Activated naive CD8-positive, alpha-beta T cell treated with anti-CD3 and anti-CD28 coated beads, Interleukin-2, amount 50 U/mL, for 24 hours (primary cell): ENCODE data around the gene CYP4F8.
A peak's percentile ranks its signal among the peaks of the same experiment; 100 is the strongest.

Source experiments
- ATAC-seq: fragments of 150-1000 bp; cut with Tn5 transposase; one replicate; pipeline ENCODE4 v1.10.0; 2021
- DNase-seq: peaks from one replicate; pipeline ENCODE4 v3.0.0; 2021
- H3K27ac Mint-ChIP-seq: one replicate; pipeline ENCODE4 v1.8.0; 2021; ENCODE audit warnings: mild to moderate bottlenecking, mixed read lengths
- H3K27me3 Mint-ChIP-seq: one replicate; pipeline ENCODE4 v1.8.0; 2021; ENCODE audit warnings: mixed read lengths
- H3K36me3 Mint-ChIP-seq: one replicate; pipeline ENCODE4 v1.8.0; 2021; ENCODE audit warnings: low read depth, mixed read lengths
- H3K4me1 Mint-ChIP-seq: one replicate; pipeline ENCODE4 v1.8.0; 2021; ENCODE audit warnings: mixed read lengths
- H3K4me3 Mint-ChIP-seq: one replicate; pipeline ENCODE4 v1.8.0; 2021; ENCODE audit warnings: mild to moderate bottlenecking, moderate library complexity, mixed read lengths
- H3K9me3 Mint-ChIP-seq: one replicate; pipeline ENCODE4 v1.8.0; 2021; ENCODE audit warnings: mixed read lengths

The CYP4F8 gene

DNA sequence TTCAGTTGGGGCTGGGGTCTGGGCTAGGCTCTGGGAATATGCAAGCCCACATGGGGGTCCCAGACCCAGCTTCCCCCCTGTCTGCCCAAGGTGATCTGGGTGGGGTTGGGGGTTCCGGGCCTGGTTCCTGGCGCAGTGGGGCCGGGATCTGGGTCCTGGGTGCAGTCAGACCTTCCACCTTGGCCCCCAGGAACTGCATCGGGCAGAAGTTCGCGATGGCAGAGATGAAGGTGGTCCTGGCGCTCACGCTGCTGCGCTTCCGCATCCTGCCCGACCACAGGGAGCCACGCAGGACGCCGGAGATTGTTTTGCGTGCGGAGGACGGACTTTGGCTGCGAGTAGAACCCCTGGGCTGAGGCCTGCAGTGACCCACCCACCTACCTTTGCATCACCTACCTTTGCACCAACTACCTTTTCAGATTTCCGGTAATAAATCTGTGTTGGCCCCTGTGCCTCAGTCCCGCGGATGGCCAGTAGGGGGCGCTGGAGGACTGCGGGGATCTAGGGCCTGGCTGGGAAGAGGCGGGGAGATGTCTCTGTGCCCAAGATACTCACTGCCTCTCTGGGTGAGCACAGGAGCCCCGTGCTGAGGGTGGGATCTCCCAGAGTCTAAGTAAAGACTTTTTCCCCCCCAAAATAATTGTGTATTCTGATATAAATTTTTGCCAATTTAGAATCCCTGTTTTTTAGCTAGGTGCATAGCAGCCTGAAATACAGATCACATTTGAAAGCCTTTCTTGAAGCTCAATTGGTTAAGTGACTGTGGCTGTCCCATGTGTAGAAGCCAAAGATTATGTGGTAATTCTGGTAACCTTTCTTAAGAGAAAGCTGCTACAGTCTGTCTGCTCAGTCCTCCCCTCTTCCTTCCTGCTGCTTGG is 14.2 kb downstream of the CYP4F8 start:
- no peaks in the 10 kb centered on the region for H3K9me3 Mint-ChIP-seq
- no peaks in the 10 kb centered on the region for H3K27me3 Mint-ChIP-seq
- H3K36me3 Mint-ChIP-seq, result no peaks in the 10 kb centered on the region
- H3K4me3 Mint-ChIP-seq, result no peak overlapping the region
- no peaks in the 10 kb centered on the region for H3K4me1 Mint-ChIP-seq
- H3K27ac Mint-ChIP-seq, result no peak overlapping the region
- ATAC-seq (peak; percentile 84), DNase-seq (peak; percentile 89)

GRCh38 chr19:15631817-15632216 is 16.8 kb downstream of the CYP4F8 start:
- DNase-seq (peak; percentile 10), ATAC-seq (no peak)
- Mint-ChIP-seq H3K4me3 (no peak overlapping the region), H3K4me1 (no peaks in the 10 kb centered on the region), H3K27me3 (peaks cover 9% of the 10 kb centered on the region), H3K36me3 (no peaks in the 10 kb centered on the region), H3K27ac (no peak overlapping the region), H3K9me3 (no peaks in the 10 kb centered on the region)

DNA sequence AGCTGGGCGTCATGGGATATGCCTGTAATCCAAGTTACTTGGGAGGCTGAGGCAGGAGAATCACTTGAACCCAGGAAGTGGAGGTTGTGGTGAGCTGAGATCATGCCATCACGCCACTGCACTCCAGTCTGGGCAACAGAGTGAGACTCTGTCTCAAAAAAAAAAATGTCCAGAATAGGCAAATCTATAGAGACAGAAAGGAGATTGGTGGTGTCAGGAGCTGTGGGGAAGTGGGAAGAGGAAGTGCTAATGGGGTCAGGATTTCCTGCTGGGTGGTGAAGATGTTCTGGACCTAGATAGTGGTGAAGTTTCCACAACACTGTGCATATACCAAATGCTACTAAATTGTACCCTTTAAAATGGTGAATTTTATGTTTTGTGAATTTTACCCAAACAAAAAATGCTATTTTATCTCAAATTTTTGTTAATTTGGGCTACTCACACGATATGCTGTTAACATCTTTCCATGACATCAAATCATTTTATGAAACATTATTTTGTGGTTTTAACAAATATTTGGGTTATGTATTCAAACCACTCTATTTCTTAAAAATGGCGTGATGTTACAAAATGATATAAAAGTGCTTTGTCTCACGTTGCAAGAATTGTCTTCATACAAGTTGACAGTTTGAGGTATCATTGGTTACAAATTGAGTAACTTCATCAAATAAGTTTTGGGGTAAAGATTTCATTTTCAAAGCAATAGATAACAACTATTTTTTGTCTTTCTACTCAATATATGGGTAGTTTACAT is 18.2 kb downstream of the CYP4F8 start:
- no peak for DNase-seq
- Mint-ChIP-seq H3K9me3 (no peaks in the 10 kb centered on the region), H3K27ac (no peak overlapping the region), H3K36me3 (no peaks in the 10 kb centered on the region), H3K4me1 (no peaks in the 10 kb centered on the region), H3K27me3 (peaks cover 11% of the 10 kb centered on the region), H3K4me3 (no peak overlapping the region)
- no peak for ATAC-seq

- Mint-ChIP-seq H3K27ac (no peak overlapping the region), H3K27me3 (peaks cover 11% of the 10 kb centered on the region), H3K4me3 (no peak overlapping the region), H3K9me3 (no peaks in the 10 kb centered on the region), H3K4me1 (no peaks in the 10 kb centered on the region), H3K36me3 (no peaks in the 10 kb centered on the region)
- no peak for ATAC-seq
- no peak for DNase-seq
These were observed 19.1 kb downstream of the CYP4F8 start for GRCh38 chr19:15634105-15634504.

- Mint-ChIP-seq H3K36me3 (no peaks in the 10 kb centered on the region), H3K27ac (no peak overlapping the region), H3K9me3 (no peaks in the 10 kb centered on the region), H3K27me3 (peaks cover 11% of the 10 kb centered on the region), H3K4me1 (no peaks in the 10 kb centered on the region), H3K4me3 (no peak overlapping the region)
- ATAC-seq (no peak), DNase-seq (no peak)
These were observed 20.2 kb downstream of the CYP4F8 start for GRCh38 chr19:15635016-15635805.

DNA sequence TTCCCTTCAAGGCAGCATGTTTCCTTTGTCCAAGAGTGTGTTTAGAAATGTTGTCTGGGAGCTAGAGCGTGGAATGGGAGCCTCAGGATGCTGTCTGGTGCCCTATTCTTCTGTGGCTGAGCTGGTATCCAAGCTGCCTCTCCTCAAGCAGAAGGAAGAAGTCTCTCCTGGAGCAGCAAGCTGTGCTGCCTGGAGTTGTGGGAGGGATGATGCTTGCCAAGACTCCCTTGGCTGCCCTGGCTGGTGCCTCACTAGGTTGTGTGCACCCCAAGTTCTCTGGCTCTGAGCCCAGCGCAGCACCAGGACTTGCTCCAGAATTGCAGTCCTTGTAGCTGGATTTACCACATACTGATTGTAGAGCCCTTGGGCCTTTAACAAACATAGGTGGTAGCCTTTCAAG is 21.0 kb downstream of the CYP4F8 start:
- Mint-ChIP-seq H3K4me3 (no peak overlapping the region), H3K36me3 (no peaks in the 10 kb centered on the region), H3K9me3 (no peaks in the 10 kb centered on the region), H3K27me3 (peaks cover 11% of the 10 kb centered on the region), H3K27ac (no peak overlapping the region), H3K4me1 (no peaks in the 10 kb centered on the region)
- ATAC-seq (no peak), DNase-seq (no peak)

DNA sequence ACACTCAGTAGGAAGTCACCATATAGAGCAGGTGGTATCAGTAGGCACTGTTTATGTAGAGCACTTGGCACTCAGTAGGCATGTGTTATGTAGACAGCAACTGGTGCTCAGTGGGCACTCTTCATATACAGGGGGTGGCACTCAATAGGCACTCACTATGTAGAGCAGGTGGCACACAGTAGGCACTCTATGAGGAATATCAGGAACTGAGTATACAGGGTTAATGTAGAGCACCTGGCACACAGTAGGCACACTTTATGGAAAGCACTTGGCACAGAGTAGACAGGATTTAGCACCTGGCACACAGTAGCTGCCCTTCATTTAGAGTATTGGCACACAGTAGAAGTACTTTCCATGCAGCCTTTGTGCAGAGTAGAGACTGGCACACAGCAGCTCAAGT is 24.6 kb downstream of the CYP4F8 start:
- ATAC-seq, result no peak
- H3K27ac Mint-ChIP-seq, result no peak overlapping the region
- H3K27me3 Mint-ChIP-seq, result peaks cover 11% of the 10 kb centered on the region
- no peak for DNase-seq
- H3K4me1 Mint-ChIP-seq, result peaks cover 5% of the 10 kb centered on the region
- H3K9me3 Mint-ChIP-seq, result no peaks in the 10 kb centered on the region
- no peaks in the 10 kb centered on the region for H3K36me3 Mint-ChIP-seq
- H3K4me3 Mint-ChIP-seq, result no peak overlapping the region

DNA sequence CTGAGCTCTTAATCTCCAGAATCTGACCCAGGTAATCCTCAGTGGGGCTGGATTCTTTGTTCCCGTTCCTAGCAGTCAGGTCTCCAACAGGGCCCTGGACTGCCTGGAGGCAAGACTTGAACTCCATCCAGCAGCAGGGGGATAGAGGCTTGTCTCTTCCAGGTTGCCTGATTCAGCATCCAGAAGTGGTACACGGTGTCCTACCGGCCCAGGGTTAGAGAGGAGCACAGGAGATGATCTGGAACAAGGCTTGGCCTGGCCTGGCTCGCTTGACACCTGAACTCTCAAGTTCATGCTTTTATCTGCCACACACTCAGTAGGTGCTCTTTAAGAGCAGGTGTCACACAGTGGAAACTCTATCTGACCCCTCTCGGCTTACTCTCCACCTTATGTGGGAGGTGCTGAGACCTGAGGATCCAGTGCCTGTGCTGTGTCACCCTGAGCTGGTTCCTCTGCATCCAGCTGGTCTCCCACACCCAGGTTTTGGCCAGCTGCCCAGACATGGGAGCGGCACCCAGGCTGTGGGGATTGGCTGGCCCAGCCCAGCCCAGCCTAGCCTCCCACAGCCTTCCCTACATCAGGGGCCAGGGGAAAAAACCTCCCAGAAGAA is 25.4 kb downstream of the CYP4F8 start, which contains the start of gene CYP4F3:
TSS of gene CYP4F3 (plus strand) at position 604 of the 610 bp plus-strand sequence. CDS start 519 bp downstream, outside the sequence.
- Mint-ChIP-seq H3K36me3 (no peaks in the 10 kb centered on the region), H3K27ac (no peak within 1 kb of the TSS), H3K4me1 (peaks cover 5% of the 10 kb centered on the region), H3K4me3 (no peak within 1 kb of the TSS), H3K9me3 (no peaks in the 10 kb centered on the region), H3K27me3 (peaks cover 7% of the 10 kb centered on the region)
- DNase-seq (no peak), ATAC-seq (peak; percentile 20)

DNA sequence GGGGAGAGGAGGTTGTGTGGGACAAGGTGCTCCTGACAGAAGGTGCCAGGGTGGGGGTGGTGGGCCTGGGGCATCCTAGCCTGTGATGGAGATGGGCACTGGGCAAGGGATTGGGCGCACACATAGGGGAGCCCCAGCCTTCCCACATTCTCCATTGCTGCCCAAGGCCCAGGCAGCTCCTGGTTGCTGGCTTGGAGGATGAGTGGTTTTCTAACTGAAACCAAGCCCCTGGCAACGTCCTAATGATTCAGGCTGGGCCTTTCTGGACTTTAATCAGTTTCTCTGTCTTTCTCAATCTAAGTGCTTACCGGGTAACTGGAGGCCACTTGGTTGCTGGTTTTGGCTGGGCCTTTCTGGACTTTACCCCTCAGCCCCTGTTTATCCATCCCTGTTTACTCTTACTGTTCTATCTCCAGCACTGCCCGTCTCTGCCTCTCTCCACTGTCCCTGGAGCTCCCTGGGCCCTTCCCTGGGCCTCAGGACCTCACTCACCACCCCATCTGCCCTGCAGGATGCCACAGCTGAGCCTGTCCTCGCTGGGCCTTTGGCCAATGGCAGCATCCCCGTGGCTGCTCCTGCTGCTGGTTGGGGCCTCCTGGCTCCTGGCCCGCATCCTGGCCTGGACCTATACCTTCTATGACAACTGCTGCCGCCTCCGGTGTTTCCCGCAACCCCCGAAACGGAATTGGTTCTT is 26.0 kb downstream of the CYP4F8 start:
- ATAC-seq, result no peak
- DNase-seq, result no peak
- Mint-ChIP-seq H3K4me3 (no peak overlapping the region), H3K4me1 (peaks cover 5% of the 10 kb centered on the region), H3K36me3 (no peaks in the 10 kb centered on the region), H3K9me3 (no peaks in the 10 kb centered on the region), H3K27ac (no peak overlapping the region), H3K27me3 (peaks cover 7% of the 10 kb centered on the region)

GRCh38 chr19:15641901-15642491 is 27.0 kb downstream of the CYP4F8 start:
- ATAC-seq, result peak; percentile 18
- no peaks in the 10 kb centered on the region for H3K36me3 Mint-ChIP-seq
- no peak for DNase-seq
- no peaks in the 10 kb centered on the region for H3K9me3 Mint-ChIP-seq
- H3K27ac Mint-ChIP-seq, result no peak overlapping the region
- peaks cover 5% of the 10 kb centered on the region for H3K4me1 Mint-ChIP-seq
- peaks cover 3% of the 10 kb centered on the region for H3K27me3 Mint-ChIP-seq
- no peak overlapping the region for H3K4me3 Mint-ChIP-seq

DNA sequence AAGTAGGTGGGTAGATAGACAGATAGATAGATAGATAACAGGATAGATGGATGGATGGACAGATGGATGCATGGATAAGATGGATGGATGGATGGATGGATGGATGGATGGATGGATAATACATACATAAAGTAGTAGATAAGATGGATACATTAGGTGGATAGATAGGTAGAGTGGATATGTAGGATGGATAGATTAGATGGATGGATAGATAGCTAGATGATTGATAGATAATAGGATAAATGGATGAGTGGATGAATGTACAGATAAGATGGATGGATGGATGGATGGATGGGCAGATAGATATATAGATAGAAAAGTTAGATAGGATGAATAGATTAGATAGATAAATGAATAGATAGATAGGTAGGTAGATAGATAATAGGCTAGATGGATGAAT is 27.8 kb downstream of the CYP4F8 start:
- no peaks in the 10 kb centered on the region for H3K36me3 Mint-ChIP-seq
- no peaks in the 10 kb centered on the region for H3K27me3 Mint-ChIP-seq
- H3K9me3 Mint-ChIP-seq, result no peaks in the 10 kb centered on the region
- peaks cover 5% of the 10 kb centered on the region for H3K4me1 Mint-ChIP-seq
- no peak overlapping the region for H3K4me3 Mint-ChIP-seq
- H3K27ac Mint-ChIP-seq, result no peak overlapping the region
- DNase-seq, result no peak
- no peak for ATAC-seq

DNA sequence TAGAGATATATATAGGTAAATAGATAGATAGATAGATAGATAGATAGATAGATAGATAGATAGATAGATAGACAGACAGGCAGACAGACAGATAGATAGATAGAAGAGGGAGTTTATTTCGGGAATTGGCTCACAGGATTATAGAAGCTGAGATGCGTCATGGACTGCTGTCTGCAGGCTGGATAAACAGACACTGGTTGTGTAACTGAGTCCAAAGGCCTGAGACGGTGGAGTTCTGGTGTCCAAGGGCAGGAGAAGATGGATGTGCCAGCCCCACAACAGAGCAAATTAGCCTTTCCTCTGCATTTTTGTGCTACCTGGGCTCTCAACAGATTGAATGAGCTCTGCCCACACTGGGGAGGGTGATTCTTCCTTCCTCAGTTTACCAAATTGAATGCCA is 28.4 kb downstream of the CYP4F8 start:
- H3K27me3 Mint-ChIP-seq, result no peaks in the 10 kb centered on the region
- H3K4me3 Mint-ChIP-seq, result no peak overlapping the region
- no peak for DNase-seq
- H3K9me3 Mint-ChIP-seq, result no peaks in the 10 kb centered on the region
- H3K36me3 Mint-ChIP-seq, result no peaks in the 10 kb centered on the region
- ATAC-seq, result no peak
- peaks cover 5% of the 10 kb centered on the region for H3K4me1 Mint-ChIP-seq
- H3K27ac Mint-ChIP-seq, result no peak overlapping the region

GRCh38 chr19:15644066-15644741 is 29.2 kb downstream of the CYP4F8 start:
- H3K9me3 Mint-ChIP-seq, result no peaks in the 10 kb centered on the region
- no peak for ATAC-seq
- no peaks in the 10 kb centered on the region for H3K27me3 Mint-ChIP-seq
- H3K27ac Mint-ChIP-seq, result no peak overlapping the region
- H3K36me3 Mint-ChIP-seq, result no peaks in the 10 kb centered on the region
- no peak for DNase-seq
- H3K4me3 Mint-ChIP-seq, result no peak overlapping the region
- peaks cover 5% of the 10 kb centered on the region for H3K4me1 Mint-ChIP-seq
